HFF-Myc (cell line): ENCODE measurements around the gene CUEDC1.

Source experiments
- DNase-seq: peaks from one replicate; pipeline ENCODE4 v3.0.0-alpha.2; 2011; ENCODE audit warnings: low read depth; ENCODE audit errors: extremely low read depth
- H3K4me3 ChIP-seq: replicated peaks from 2 replicates; pipeline ENCODE4 v1.5.1; 2011; ENCODE audit warnings: low read depth, mild to moderate bottlenecking, control low read depth, low read length
- CTCF ChIP-seq: IDR thresholded peaks from 2 replicates; pipeline ENCODE4 v1.5.1; 2012; ENCODE audit warnings: mild to moderate bottlenecking, low read depth, low read length, control low read depth; ENCODE audit errors: missing control alignments

CUEDC1 gene

DNA sequence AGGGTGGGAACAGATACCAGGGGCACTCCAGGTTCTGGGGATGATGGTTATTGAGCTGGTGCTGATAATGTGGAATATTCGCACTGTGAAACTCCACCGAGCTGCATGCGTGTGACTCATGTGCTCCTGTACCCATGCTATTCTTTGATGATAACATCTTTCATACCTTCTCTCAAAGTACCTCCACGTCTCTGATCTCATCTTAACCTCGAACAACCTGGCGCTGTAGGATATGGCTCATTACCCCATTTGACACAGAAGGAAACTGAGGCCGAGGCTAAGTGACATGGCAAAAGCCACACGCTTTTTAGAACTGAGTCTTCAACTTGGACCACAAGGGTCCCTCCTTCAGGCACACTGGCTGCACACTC, 75.1 kb downstream of the CUEDC1 start:
- no peak overlapping the region for H3K4me3 ChIP-seq
- DNase-seq = no peak

DNA sequence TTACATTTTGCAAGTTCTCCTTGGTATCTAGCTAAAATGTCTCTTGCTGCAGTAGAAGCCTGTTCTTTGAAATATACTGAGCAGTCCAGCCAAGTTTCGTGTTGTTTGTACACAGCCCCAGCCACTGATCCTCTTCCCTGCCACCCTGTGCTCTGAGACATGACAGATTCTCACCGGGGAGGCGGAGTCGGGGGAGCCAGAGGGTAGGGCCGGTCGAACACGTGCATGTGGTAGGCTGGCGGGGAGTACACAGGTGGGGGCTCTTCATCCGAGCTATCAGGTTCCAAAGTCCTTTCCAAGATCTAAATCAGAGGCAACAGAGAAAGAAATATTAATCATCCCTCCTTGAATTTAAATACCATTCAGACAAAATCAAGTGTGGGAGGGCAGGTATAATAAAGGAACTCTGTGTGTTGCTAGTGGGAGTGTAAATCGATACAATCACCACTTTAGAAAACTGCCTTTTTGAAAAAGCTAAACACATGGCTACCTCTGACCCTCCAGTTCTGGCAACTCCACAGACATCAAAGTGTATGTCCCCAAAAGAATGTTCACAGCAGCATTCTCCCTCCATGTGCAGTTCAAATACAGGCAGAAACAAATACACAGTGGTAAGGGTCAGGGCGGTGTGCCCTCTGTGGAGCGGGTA, 75.7 kb downstream of the CUEDC1 start:
- no peak overlapping the region for H3K4me3 ChIP-seq
- TF ChIP-seq CTCF = no peak
- DNase-seq = no peak

More for the DNA sequence above, 75.1 kb downstream of the CUEDC1 start:
- no peak for TF ChIP-seq CTCF

DNA sequence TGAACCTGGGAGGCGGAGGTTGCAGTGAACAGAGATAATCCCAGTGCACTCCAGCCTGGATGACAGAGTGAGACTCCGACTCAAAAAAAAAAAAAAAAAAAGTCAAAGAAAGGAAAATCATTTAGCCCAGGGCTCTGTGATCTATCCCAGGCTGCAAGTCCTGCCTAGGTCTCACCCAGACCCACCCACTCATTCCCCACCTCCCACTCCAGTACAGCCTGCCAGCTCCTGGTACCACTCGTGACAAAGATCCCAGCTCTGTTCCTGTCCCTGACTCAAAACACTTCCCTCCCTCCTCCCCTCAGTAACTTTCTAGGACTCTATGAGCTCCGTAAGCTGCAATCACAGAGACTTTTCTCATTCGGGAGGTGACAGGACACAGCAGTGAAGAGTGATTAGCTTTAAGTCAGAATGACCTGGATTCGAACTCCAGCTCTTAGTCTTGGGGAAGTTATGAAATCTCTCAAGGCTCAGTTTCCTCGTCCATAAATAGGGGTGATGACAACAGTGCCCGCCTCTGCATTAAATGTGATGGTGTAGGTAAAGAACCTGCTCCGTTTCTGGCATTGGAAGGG, 77.3 kb downstream of the CUEDC1 start:
- TF ChIP-seq CTCF = no peak
- DNase-seq = no peak
- H3K4me3 ChIP-seq = no peak overlapping the region

DNA sequence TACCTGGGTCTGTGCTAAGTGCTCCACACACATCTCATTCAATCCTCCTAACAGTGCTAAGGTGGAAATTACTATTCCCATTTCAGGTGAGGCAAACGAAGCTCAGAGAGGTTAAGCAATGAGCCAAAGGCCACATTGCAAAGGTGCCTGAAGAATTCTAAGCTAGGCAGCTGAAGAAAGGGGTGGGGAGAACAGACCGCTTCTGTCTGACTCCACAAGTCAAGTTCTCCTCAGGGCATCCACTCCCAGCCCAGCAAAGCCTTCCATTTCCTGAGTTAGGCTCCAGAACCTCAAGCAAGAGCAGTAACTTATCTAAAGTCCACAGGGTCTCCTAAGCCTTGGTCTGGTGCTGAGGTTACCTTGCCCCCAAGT, 78.4 kb downstream of the CUEDC1 start:
- no peak overlapping the region for H3K4me3 ChIP-seq
- TF ChIP-seq CTCF = no peak
- no peak for DNase-seq

DNA sequence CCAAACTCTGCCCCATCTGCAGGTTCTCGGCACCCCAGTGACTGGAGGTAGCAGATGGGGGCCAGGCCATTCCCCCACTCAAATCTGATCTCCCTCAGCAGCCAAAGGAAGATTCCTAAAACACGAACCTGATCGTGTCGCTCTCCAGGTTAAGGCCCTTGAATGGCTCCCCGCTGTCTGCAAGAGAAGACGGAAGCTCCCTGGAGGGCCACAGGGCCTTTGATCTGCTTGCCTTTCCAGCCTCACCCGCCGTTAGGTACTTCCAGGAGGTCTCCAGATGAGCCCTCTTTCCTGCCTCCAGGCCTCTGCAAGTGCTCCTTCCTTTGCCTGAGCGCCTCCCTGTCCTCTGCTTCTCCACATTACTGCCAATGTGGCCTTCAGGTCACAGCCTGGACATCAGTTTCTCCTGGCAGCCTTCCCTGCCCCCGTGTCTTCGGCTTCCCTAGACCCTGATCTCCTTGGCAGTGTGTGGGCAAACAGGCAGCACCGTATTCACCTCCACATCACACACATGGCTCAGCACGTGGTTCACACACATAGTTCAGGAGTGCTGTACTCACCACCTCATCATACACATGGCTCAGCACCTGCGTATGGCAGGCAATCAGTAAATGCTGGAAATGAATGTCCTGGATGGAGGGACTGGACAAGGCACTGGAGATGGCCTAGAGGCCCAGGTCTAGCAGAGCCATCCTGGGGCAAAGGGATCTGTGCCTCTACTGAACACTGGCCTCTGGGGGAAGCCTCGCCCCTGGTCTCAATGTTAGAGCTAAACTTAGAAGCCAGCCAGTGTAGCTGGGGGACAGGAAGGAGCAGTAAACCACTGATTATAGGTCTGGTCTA, 79.0 kb downstream of the CUEDC1 start:
- no peak for DNase-seq
- TF ChIP-seq CTCF = no peak
- no peak overlapping the region for H3K4me3 ChIP-seq

- peak; percentile 55 for TF ChIP-seq CTCF
- peak; percentile 95 for DNase-seq
- 0 out of 2 replicates have a peak overlapping the region, but pooled peaks have one; percentile 26 for H3K4me3 ChIP-seq
Observed at GRCh38 chr17:57875290-57876022, 79.8 kb downstream of the CUEDC1 start.
